Spleen (tissue), 11 donors: Measurements from ENCODE around the gene NFE2L3. TPM values are rescaled to one million over a fixed set of nuclear protein-coding genes. Genes with fewer than 3 reads are reported as not detected.

Experiments used
- DNase-seq: peaks from one replicate; pipeline ENCODE4 v3.0.0-alpha.2; 2020
- H3K27ac ChIP-seq, 8 donors: fragments of 200-600 bp; sonication (generic) in 7 of 8; 1 replicate in 4 of 8; 2 replicates in 4 of 8; pipeline versions ENCODE4 v1.5.0 to v1.8.0; 2016 to 2021; ENCODE audit warnings: inconsistent platforms in 4 of 8, mild to moderate bottlenecking in 4 of 8, moderate library complexity in 1 of 8
- H3K27me3 ChIP-seq, 7 donors: fragments of 200-600 bp; sonication (generic) in 6 of 7; replicated peaks in 1 of 7; 1 replicate in 4 of 7; 2 replicates in 3 of 7; pipeline versions ENCODE4 v1.5.0 to v1.8.0; 2016 to 2021; ENCODE audit warnings: inconsistent platforms in 3 of 7, mild to moderate bottlenecking in 1 of 7
- H3K36me3 ChIP-seq, 6 donors: fragments of 200-600 bp; sonication (generic) in 5 of 6; 1 replicate in 4 of 6; 2 replicates in 2 of 6; pipeline versions ENCODE4 v1.5.0 to v1.8.0; 2016 to 2021; ENCODE audit warnings: inconsistent platforms in 2 of 6
- H3K4me1 ChIP-seq, 6 donors: fragments of 200-600 bp; sonication (generic) in 5 of 6; 1 replicate in 3 of 6; 2 replicates in 3 of 6; pipeline versions ENCODE4 v1.5.0 to v1.8.0; 2016 to 2021; ENCODE audit warnings: inconsistent platforms in 3 of 6
- H3K4me3 ChIP-seq, 8 donors: fragments of 200-600 bp; sonication (generic) in 7 of 8; 1 replicate in 4 of 8; 2 replicates in 4 of 8; pipeline versions ENCODE4 v1.5.0 to v1.8.0; 2016 to 2021; ENCODE audit warnings: inconsistent platforms in 4 of 8, mild to moderate bottlenecking in 4 of 8, moderate library complexity in 2 of 8
- H3K9me3 ChIP-seq, 8 donors: fragments of 200-600 bp; sonication (generic) in 7 of 8; 1 replicate in 4 of 8; 2 replicates in 4 of 8; pipeline versions ENCODE4 v1.5.0 to v1.8.0; 2016 to 2021; ENCODE audit warnings: inconsistent platforms in 4 of 8
- POLR2A ChIP-seq, 3 donors: fragments of 450-650 bp; IDR thresholded peaks; one replicate each; pipeline ENCODE4 v1.5.1; 2017; ENCODE audit warnings: antibody characterized with exemption in 3 of 3, mild to moderate bottlenecking in 1 of 3
- POLR2AphosphoS5 ChIP-seq, 3 donors: sonication (generic); formaldehyde crosslinking; IDR thresholded peaks; one replicate each; pipeline ENCODE4 v1.5.1; 2017; ENCODE audit warnings: antibody characterized with exemption in 3 of 3
- WGBS, 5 donors: extraction: QIAGEN DNeasy Blood & Tissue Kit in 3 of 5; methylation state at CpG; one replicate each; pipeline versions ENCODE4 v1.1.5 to v1.1.7; 2013 to 2018; 5-methylcytosine and 5-hydroxymethylcytosine counted together
- intact Hi-C: fragments of 100-400 bp; cut with DNase I; formaldehyde crosslinking; loops from one replicate; pipeline ENCODE4 v1.15.0; 2023; ENCODE audit warnings: low total_unique reads
- polyA plus RNA-seq, 3 donors: library from polyadenylated mRNA; stranded (reverse); fragments of 200-250 nt; gene quantifications; one replicate each; pipeline ENCODE4 v1.2.1, GENCODE V29; 2013
- total RNA-seq, 7 donors: library from RNA; depleted of rRNA in 3 of 7; stranded (reverse); fragments of >200 nt in 3 of 7; fragmentation: NEBNext Ultra II Directional in 4 of 7; extraction: Animal tissue kit (Norgen Biotek cat#: 25700) in 4 of 7; gene quantifications; one replicate each; pipeline versions ENCODE4 v1.1.0 to v1.2.1, GENCODE V29; 2016 to 2021
- TF ChIP-seq, protein P1 (sequence below), 11 experiments: fragments of 200-600 bp in 7 of 11; fragments of 450-650 bp in 4 of 11; sonication (generic) in 4 of 11; IDR thresholded peaks in 8 of 11; conservative IDR thresholded peaks in 3 of 11; 1 replicate in 7 of 11; 2 replicates in 4 of 11; pipeline versions ENCODE4 v1.4.0 to v1.8.0; 2016 to 2021; ENCODE audit warnings: antibody characterized with exemption in 11 of 11, inconsistent platforms in 4 of 11, mild to moderate bottlenecking in 1 of 11
- donor health status: healthy with polysubstance abuse.
- donor health status: DM: no; HTN: no; CAD: no; lungs with moderate emphysema.
- donor health status: DM: no; HTN: no; CAD: no.
- donor health status: Bipolar disorder and iron deficiency.
- donor health status: healthy.
- donor health status: DM: no; HTN: no; CAD: no.
- donor health status: DM: yes; HTN: yes; CAD: no.

The NFE2L3 gene
- total and polyA plus RNA-seq, 10 donors, result 4.9 to 12.7 (median 7.8) TPM

DNA sequence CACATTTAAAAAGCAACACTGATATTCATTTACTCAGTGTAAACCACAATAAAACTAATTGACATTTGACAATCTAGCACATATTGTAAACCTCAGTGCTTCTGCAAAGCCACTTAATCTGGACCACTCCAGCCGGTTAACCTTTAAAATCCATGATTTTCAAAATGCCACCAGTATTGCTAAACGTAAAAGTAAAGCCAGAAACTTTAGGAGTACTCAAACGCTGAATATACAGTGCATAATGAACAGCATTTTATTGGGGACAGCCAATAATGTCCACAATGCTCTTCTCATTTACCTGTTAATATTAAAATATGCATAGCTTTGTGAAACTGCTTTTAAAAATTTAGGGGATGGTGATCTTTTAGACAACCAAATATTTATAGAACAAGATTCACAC, 37.7 kb downstream of the NFE2L3 start:
- Histone ChIP-seq H3K27ac (no peak overlapping the region), H3K4me1 (peaks cover 35 to 99% (median 81%) of the 10 kb centered on the region in 6 donors), H3K4me3 (no peak overlapping the region), H3K27me3 (no peaks in the 10 kb centered on the region), H3K36me3 (peaks cover 2 to 98% (median 71%) of the 10 kb centered on the region in 6 donors), H3K9me3 (no peaks in the 10 kb centered on the region)
- TF ChIP-seq, protein P1, sequence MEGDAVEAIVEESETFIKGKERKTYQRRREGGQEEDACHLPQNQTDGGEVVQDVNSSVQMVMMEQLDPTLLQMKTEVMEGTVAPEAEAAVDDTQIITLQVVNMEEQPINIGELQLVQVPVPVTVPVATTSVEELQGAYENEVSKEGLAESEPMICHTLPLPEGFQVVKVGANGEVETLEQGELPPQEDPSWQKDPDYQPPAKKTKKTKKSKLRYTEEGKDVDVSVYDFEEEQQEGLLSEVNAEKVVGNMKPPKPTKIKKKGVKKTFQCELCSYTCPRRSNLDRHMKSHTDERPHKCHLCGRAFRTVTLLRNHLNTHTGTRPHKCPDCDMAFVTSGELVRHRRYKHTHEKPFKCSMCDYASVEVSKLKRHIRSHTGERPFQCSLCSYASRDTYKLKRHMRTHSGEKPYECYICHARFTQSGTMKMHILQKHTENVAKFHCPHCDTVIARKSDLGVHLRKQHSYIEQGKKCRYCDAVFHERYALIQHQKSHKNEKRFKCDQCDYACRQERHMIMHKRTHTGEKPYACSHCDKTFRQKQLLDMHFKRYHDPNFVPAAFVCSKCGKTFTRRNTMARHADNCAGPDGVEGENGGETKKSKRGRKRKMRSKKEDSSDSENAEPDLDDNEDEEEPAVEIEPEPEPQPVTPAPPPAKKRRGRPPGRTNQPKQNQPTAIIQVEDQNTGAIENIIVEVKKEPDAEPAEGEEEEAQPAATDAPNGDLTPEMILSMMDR (IDR thresholded peaks at IDR 0.05 in 8 of 11, conservative IDR thresholded peaks at IDR 0.05 in 3 of 11), result no peak
- TF ChIP-seq POLR2A (IDR thresholded peaks at IDR 0.05), result no peak
- TF ChIP-seq POLR2AphosphoS5 (IDR thresholded peaks at IDR 0.05), result no peak
- DNase-seq, result no peak
- WGBS, 5 donors, result 83 to 90% (median 88%) methylated on average over 3 of the region's 3 CpGs
- intact Hi-C loops, result loop anchor here (10.0 kb wide), 1 partner anchor 95 kb away; no protein-coding TSS in a partner anchor

DNA sequence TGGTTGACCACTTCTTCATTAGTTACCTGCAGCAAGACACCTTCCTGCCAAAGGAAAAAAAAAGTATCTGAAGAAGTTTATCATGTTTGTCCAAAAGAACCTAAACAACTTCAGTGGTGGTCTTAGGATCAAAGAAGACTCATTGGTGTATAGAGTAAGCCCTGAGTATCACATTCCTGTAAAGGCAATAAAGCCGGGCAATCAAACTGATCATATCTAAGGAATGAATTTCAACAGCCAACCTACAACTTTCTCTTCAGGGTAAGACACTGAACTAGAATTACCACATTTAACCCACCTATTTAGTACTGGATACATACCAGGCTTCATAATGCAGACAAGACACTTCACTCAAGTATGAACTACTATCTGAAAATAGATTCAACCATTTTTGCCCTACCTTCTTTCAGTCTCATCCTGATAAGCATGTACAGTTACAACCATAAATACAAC, 38.4 kb downstream of the NFE2L3 start:
- TF ChIP-seq, protein P1 (IDR thresholded peaks at IDR 0.05 in 8 of 11, conservative IDR thresholded peaks at IDR 0.05 in 3 of 11), result no peak
- Histone ChIP-seq H3K4me3 (no peak overlapping the region), H3K4me1 (peaks cover 41 to 100% (median 85%) of the 10 kb centered on the region in 6 donors), H3K36me3 (peaks cover 2 to 98% (median 75%) of the 10 kb centered on the region in 6 donors), H3K9me3 (no peaks in the 10 kb centered on the region), H3K27ac (peak overlapping the region in 1 of 8 donors; percentile 19), H3K27me3 (no peaks in the 10 kb centered on the region)
- no peak for DNase-seq
- intact Hi-C loops, result loop anchor here (10.0 kb wide), 1 partner anchor 96 kb away; no protein-coding TSS in a partner anchor
- WGBS, 5 donors, result 87 to 100% (median 96%) methylated on average over 1 of the region's 1 CpG

DNA sequence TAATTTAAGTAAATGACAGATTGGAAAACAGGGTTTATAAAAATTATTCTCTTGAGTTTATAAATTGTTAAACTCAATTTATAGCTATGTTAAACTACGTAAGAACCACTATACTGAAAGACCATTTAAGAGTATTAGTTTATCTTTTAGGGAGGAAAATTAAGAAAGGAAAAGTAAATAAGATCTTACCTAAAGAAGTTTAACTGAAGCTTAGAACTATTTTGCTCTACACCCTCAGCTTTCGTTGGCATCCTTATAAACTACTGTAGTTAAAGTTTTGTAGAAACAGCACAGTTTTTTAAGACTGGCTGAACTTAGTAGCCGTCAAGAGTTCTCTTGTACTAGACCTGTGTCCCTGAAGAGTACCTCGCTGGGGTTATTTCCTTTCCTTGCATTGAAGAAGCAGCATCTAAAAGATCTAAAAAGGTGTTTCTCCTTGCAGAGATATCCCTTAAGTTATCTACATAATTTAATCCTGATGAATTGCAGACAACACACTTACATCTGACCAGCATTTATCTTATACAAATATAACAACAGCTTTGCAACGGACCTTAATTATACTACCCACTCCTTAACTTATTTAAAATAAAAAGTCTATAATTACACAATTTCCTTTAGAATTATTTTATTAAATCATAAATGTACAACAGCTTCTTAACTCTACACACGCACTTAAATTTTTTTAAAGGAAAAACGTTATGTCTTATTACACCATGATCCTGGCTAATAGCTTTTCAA, 39.4 kb downstream of the NFE2L3 start:
- no peaks in the 10 kb centered on the region for H3K9me3 ChIP-seq
- H3K4me3 ChIP-seq, result no peak overlapping the region
- peak overlapping the region in 2 of 8 donors; percentile 19 to 47 for H3K27ac ChIP-seq
- peaks cover 2 to 100% (median 85%) of the 10 kb centered on the region in 6 donors for H3K36me3 ChIP-seq
- WGBS, 5 donors, result 73 to 86% (median 77%) methylated on average over 7 of the region's 7 CpGs
- peaks cover 51 to 100% (median 91%) of the 10 kb centered on the region in 6 donors for H3K4me1 ChIP-seq
- H3K27me3 ChIP-seq, result no peaks in the 10 kb centered on the region
- intact Hi-C loops, result loop anchor here (10.0 kb wide), 1 partner anchor 97 kb away; no protein-coding TSS in a partner anchor
- no peak for DNase-seq
- peak in 1 of 3 donors; percentile 8 for TF ChIP-seq POLR2AphosphoS5 (IDR thresholded peaks at IDR 0.05)
- TF ChIP-seq, protein P1 (IDR thresholded peaks at IDR 0.05 in 8 of 11, conservative IDR thresholded peaks at IDR 0.05 in 3 of 11), result no peak

DNA sequence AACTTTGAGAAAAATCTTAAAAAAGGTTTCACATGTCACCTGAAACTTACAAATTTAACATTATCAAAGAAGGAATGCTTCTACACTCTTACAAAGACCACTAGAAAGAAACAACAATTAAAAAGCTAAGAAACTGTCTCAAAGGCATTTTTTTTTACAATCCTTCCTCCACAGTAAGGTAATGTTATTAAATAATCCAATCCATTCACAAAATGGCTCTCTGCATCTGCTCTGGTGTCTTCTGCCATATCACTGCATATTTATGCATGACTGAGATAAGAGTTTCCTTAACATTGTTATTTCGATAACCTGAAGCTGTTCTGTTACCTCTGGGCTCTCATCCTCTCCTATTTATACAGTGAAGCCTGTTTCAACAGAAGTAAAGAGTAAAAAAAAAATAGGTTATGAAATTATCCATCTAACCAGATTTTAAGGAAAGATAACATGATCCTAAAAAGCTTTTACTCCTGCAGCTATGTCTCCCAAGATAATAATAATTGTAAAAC, 40.0 kb downstream of the NFE2L3 start:
- Histone ChIP-seq H3K27ac (peak overlapping the region in 5 of 8 donors; percentile 28 to 100 (median 49)), H3K36me3 (peaks cover 2 to 100% (median 91%) of the 10 kb centered on the region in 6 donors), H3K4me3 (peak overlapping the region in 1 of 8 donors; percentile 29), H3K27me3 (no peaks in the 10 kb centered on the region), H3K9me3 (no peaks in the 10 kb centered on the region), H3K4me1 (peaks cover 57 to 100% (median 91%) of the 10 kb centered on the region in 6 donors)
- DNase-seq, result no peak
- intact Hi-C loops, result loop anchor here (10.0 kb wide), 1 partner anchor 97 kb away; no protein-coding TSS in a partner anchor
- WGBS, 5 donors, result 65 to 85% (median 77%) methylated on average over 1 of the region's 1 CpG
- no peak for TF ChIP-seq POLR2A (IDR thresholded peaks at IDR 0.05)
- TF ChIP-seq POLR2AphosphoS5 (IDR thresholded peaks at IDR 0.05), result peak in 1 of 3 donors; percentile 10
